Body of pancreas (tissue), 4 donors: ENCODE measurements around the gene TAF3.
A peak's percentile ranks its signal among the peaks of the same experiment; 100 is the strongest.

ENCODE experiments used
- POLR2A ChIP-seq, 3 donors: fragments of 450-650 bp; IDR thresholded peaks; one replicate each; pipeline ENCODE4 v1.6.1; 2016; ENCODE audit warnings: antibody characterized with exemption in 3 of 3, mild to moderate bottlenecking in 2 of 3
- TF ChIP-seq, protein P1 (sequence below), 7 experiments: fragments of 450-650 bp in 4 of 7; fragments of 200-600 bp in 3 of 7; sonication (generic) in 3 of 7; IDR thresholded peaks; one replicate each; pipeline ENCODE4 v1.5.1; 2016 to 2019; ENCODE audit warnings: antibody characterized with exemption in 7 of 7

DNA sequence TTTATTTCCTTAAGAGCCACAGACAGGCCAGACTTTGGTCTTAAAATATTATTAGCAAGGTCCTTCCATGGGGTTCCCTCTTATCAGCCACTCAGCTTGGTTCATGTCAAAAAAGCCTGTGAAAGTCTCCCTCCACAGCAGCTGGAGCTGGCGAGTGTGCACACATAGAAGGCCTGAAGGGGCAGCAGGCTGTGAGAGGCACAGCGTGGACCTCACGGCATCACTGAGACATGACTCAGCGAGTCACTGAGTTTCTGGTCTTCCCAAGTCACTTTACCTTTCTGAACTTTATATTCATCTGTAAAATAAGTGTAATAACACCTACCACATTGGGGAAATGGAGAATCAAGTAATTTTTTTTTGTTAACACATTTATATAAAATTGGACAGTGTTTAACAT lies 8.7 kb downstream of the TAF3 start:
- TF ChIP-seq, protein P1, sequence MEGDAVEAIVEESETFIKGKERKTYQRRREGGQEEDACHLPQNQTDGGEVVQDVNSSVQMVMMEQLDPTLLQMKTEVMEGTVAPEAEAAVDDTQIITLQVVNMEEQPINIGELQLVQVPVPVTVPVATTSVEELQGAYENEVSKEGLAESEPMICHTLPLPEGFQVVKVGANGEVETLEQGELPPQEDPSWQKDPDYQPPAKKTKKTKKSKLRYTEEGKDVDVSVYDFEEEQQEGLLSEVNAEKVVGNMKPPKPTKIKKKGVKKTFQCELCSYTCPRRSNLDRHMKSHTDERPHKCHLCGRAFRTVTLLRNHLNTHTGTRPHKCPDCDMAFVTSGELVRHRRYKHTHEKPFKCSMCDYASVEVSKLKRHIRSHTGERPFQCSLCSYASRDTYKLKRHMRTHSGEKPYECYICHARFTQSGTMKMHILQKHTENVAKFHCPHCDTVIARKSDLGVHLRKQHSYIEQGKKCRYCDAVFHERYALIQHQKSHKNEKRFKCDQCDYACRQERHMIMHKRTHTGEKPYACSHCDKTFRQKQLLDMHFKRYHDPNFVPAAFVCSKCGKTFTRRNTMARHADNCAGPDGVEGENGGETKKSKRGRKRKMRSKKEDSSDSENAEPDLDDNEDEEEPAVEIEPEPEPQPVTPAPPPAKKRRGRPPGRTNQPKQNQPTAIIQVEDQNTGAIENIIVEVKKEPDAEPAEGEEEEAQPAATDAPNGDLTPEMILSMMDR (IDR thresholded peaks at IDR 0.05), result peak in 5 of 7 experiments; percentile 11 to 43 (median 41)
- TF ChIP-seq POLR2A (IDR thresholded peaks at IDR 0.05), result no peak
